ENCODE results near the gene ZNF609. TPM values are rescaled to one million over a fixed set of nuclear protein-coding genes. Genes with fewer than 3 reads are reported as not detected.

ZNF609 gene
- total and polyA plus RNA-seq, 7 donors: 4.8 to 35.2 (median 29.6) TPM

- peaks cover 0 to 5% (median 0%) of the 10 kb centered on the region in 4 donors for H3K36me3 ChIP-seq
- H3K4me3 ChIP-seq: no peak overlapping the region
- intact Hi-C loops (cut with DNase I): no loop called here
- peaks cover 0 to 34% (median 28%) of the 10 kb centered on the region in 4 donors for H3K4me1 ChIP-seq
- TF ChIP-seq EP300 (IDR thresholded peaks at IDR 0.05): no peak
- TF ChIP-seq POLR2A (IDR thresholded peaks at IDR 0.05): no peak
- no peak for TF ChIP-seq POLR2AphosphoS5 (IDR thresholded peaks at IDR 0.05)
- 10 to 38% methylated on average over 3 of the region's 3 CpGs for WGBS, 2 donors
- DNase-seq: peak; percentile 60
- H3K9me3 ChIP-seq: no peaks in the 10 kb centered on the region
- no peaks in the 10 kb centered on the region for H3K27me3 ChIP-seq
- H3K27ac ChIP-seq: peak overlapping the region in 1 of 4 donors; percentile 48
Measured at GRCh38 chr15:64521726-64522164, 61.4 kb downstream of the ZNF609 start.

- H3K4me1 ChIP-seq: peaks cover 0 to 34% (median 29%) of the 10 kb centered on the region in 4 donors
- peak overlapping the region in 2 of 4 donors; percentile 1 to 48 for H3K27ac ChIP-seq
- 75 to 84% methylated on average over 1 of the region's 1 CpG for WGBS, 2 donors
- H3K9me3 ChIP-seq: no peaks in the 10 kb centered on the region
- no peak overlapping the region for H3K4me3 ChIP-seq
- DNase-seq: no peak
- TF ChIP-seq POLR2AphosphoS5 (IDR thresholded peaks at IDR 0.05): no peak
- no peak for TF ChIP-seq EP300 (IDR thresholded peaks at IDR 0.05)
- no peak for TF ChIP-seq POLR2A (IDR thresholded peaks at IDR 0.05)
- TF ChIP-seq CTCF (IDR thresholded peaks at IDR 0.05): no peak
- H3K36me3 ChIP-seq: peaks cover 0 to 1% (median 0%) of the 10 kb centered on the region in 4 donors
- intact Hi-C loops (cut with DNase I): no loop called here
- no peaks in the 10 kb centered on the region for H3K27me3 ChIP-seq
Measured at GRCh38 chr15:64522226-64522823, 61.9 kb downstream of the ZNF609 start.

GRCh38 chr15:64523240-64523639 is 62.9 kb downstream of the ZNF609 start:
- H3K27ac ChIP-seq: no peak overlapping the region
- H3K27me3 ChIP-seq: no peaks in the 10 kb centered on the region
- peaks cover 0 to 33% (median 31%) of the 10 kb centered on the region in 4 donors for H3K4me1 ChIP-seq
- no peak overlapping the region for H3K4me3 ChIP-seq
- 98% methylated on average over 5 of the region's 5 CpGs for WGBS, 2 donors
- TF ChIP-seq CTCF (IDR thresholded peaks at IDR 0.05): no peak
- TF ChIP-seq POLR2A (IDR thresholded peaks at IDR 0.05): no peak
- TF ChIP-seq POLR2AphosphoS5 (IDR thresholded peaks at IDR 0.05): no peak
- no peak for TF ChIP-seq EP300 (IDR thresholded peaks at IDR 0.05)
- H3K36me3 ChIP-seq: no peaks in the 10 kb centered on the region
- intact Hi-C loops (cut with DNase I): no loop called here
- H3K9me3 ChIP-seq: no peaks in the 10 kb centered on the region
- no peak for DNase-seq

GRCh38 chr15:64524778-64525177 is 64.4 kb downstream of the ZNF609 start:
- no peaks in the 10 kb centered on the region for H3K9me3 ChIP-seq

More at GRCh38 chr15:64524778-64525177, 64.4 kb downstream of the ZNF609 start:
- no peak overlapping the region for H3K27ac ChIP-seq
- no peak overlapping the region for H3K4me3 ChIP-seq
- TF ChIP-seq POLR2AphosphoS5 (IDR thresholded peaks at IDR 0.05): no peak
- TF ChIP-seq EP300 (IDR thresholded peaks at IDR 0.05): no peak
- no peak for TF ChIP-seq POLR2A (IDR thresholded peaks at IDR 0.05)
- no peak for TF ChIP-seq CTCF (IDR thresholded peaks at IDR 0.05)
- H3K27me3 ChIP-seq: no peaks in the 10 kb centered on the region
- DNase-seq: no peak
- H3K4me1 ChIP-seq: peaks cover 0 to 25% (median 22%) of the 10 kb centered on the region in 4 donors
- intact Hi-C loops (cut with DNase I): no loop called here
- WGBS, 2 donors: 90 to 91% methylated on average over 1 of the region's 1 CpG
- no peaks in the 10 kb centered on the region for H3K36me3 ChIP-seq

All from sigmoid colon (tissue), 7 donors.